ENCODE measurements around the gene ATP5MC3. TPM values are rescaled to one million over a fixed set of nuclear protein-coding genes. Genes with fewer than 3 reads are reported as not detected.

Gene ATP5MC3
- total and polyA plus RNA-seq, 10 of the 15 experiments (the other 5 are each of a cell fraction or from before 2014, with no cell fraction given) = 308 to 1,196 (median 550) TPM

MicroRNAs within 50 kb of the gene (microRNA counts, 767-probe panel; counts per million panel counts)
- 55.3 counts per million for microRNA hsa-miR-933

Small RNA genes within 50 kb of the gene (microRNA-seq; reads per million reads assigned to microRNA genes)
- gene MIR933 = 2.8 reads per million, percentile 13 among the genes with 10 or more reads in this experiment

Small RNA genes within 50 kb of the gene (small RNA-seq; reads per million reads assigned to genes)
- gene MIR933 = 0.39 reads per million, percentile 3 among the genes with 10 or more reads in this experiment

Other genes with a start within 250 kb of the ATP5MC3 start
- gene CHN1, start 176.3 kb downstream of the ATP5MC3 start, total RNA-seq (2014; rRNA removed) = 0.65 TPM in 1 of 2 replicates, not detected in the other
- gene CHN1, start 176.3 kb downstream of the ATP5MC3 start, total RNA-seq (2014; rRNA removed; fragmentation: Illumina TruSeq; extraction: Trizol) = 0.36 and 0.69 TPM in 2 replicates
- gene CHN1, start 176.3 kb downstream of the ATP5MC3 start, total RNA-seq (2021) = 0.24 and 0.92 TPM in 2 replicates
- 0.76 and 0.86 TPM in 2 replicates for gene CHN1, start 176.3 kb downstream of the ATP5MC3 start, polyA plus RNA-seq (2011; rRNA removed)
- gene CHN1, start 176.3 kb downstream of the ATP5MC3 start, polyA plus RNA-seq (2014; fragmentation: Illumina TruSeq; extraction: Trizol) = 0.41 and 0.60 TPM in 2 replicates
- under 1 TPM; 0.27 to 0.53 TPM for gene CHN1, start 176.3 kb downstream of the ATP5MC3 start, polyA plus RNA-seq (2014; fragmentation: Nextera tagmentation; extraction: Ambion mirVana)
- gene CHN1, start 176.3 kb downstream of the ATP5MC3 start, polyA plus RNA-seq (2014; rRNA removed) = 0.18 and 0.24 TPM in 2 replicates
- under 1 TPM; 0.58 to 0.92 TPM for gene CHN1, start 176.3 kb downstream of the ATP5MC3 start, polyA plus RNA-seq (2016; fragmentation: Nextera tagmentation; extraction: Ambion mirVana)
- 26.0 and 28.2 TPM in 2 replicates for gene ATF2, start 13.5 kb downstream of the ATP5MC3 start, total RNA-seq (2014; rRNA removed)
- 35.7 and 36.2 TPM in 2 replicates for gene ATF2, start 13.5 kb downstream of the ATP5MC3 start, total RNA-seq (2014; rRNA removed; fragmentation: Illumina TruSeq; extraction: Trizol)
- 34.0 and 35.8 TPM in 2 replicates for gene ATF2, start 13.5 kb downstream of the ATP5MC3 start, total RNA-seq (2021)
- gene ATF2, start 13.5 kb downstream of the ATP5MC3 start, polyA plus RNA-seq (2011; rRNA removed) = 78.0 and 93.7 TPM in 2 replicates
- 38.2 and 43.4 TPM in 2 replicates for gene ATF2, start 13.5 kb downstream of the ATP5MC3 start, polyA plus RNA-seq (2014; fragmentation: Illumina TruSeq; extraction: Trizol)
- gene ATF2, start 13.5 kb downstream of the ATP5MC3 start, polyA plus RNA-seq (2014; fragmentation: Nextera tagmentation; extraction: Ambion mirVana) = 10 to 100 TPM; 10.3 to 17.7 TPM
- gene ATF2, start 13.5 kb downstream of the ATP5MC3 start, polyA plus RNA-seq (2014; rRNA removed) = 17.6 and 18.9 TPM in 2 replicates
- gene ATF2, start 13.5 kb downstream of the ATP5MC3 start, polyA plus RNA-seq (2016; fragmentation: Nextera tagmentation; extraction: Ambion mirVana) = 10 to 100 TPM; 42.5 to 44.7 TPM